GM19467 (cell line): Measurements from ENCODE around the gene HTT.
"Not testable (repeated sequence)": the region's sequence is repeated elsewhere in the genome, so short reads cannot be mapped to it uniquely, and the experiment has no call there.

Experiments
- ATAC-seq: cut with Tn5 transposase; IDR thresholded peaks from one replicate; pipeline ENCODE4 v1.9.1; 2021; ENCODE audit warnings: mild to moderate bottlenecking, moderate library complexity; ENCODE audit not compliant: unreplicated experiment

The HTT gene

GRCh38 chr4:3044870-3045819, 29.3 kb upstream of the HTT start:
- no peak for ATAC-seq

- no peak for ATAC-seq
Observed at GRCh38 chr4:3046162-3046561, 28.3 kb upstream of the HTT start.

DNA sequence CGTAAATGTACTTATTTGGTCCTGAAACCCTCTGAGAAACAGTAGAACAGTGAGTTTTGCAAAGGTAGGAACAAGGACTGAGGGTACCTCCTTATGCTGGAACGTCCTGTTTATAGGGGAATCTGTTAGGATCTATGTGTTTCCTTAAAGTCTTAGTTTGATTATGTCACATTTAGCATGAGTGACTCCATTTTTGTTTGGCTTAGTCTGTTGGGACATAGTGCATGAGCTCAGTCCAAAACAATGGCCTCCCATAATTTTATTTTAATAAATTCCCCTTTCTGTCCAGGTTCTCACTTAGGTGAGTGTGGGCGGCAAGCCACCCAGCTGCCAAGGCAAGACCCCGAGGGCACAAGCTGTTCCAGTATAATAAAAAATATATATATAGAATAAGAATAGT, 27.9 kb upstream of the HTT start:
- no peak for ATAC-seq

DNA sequence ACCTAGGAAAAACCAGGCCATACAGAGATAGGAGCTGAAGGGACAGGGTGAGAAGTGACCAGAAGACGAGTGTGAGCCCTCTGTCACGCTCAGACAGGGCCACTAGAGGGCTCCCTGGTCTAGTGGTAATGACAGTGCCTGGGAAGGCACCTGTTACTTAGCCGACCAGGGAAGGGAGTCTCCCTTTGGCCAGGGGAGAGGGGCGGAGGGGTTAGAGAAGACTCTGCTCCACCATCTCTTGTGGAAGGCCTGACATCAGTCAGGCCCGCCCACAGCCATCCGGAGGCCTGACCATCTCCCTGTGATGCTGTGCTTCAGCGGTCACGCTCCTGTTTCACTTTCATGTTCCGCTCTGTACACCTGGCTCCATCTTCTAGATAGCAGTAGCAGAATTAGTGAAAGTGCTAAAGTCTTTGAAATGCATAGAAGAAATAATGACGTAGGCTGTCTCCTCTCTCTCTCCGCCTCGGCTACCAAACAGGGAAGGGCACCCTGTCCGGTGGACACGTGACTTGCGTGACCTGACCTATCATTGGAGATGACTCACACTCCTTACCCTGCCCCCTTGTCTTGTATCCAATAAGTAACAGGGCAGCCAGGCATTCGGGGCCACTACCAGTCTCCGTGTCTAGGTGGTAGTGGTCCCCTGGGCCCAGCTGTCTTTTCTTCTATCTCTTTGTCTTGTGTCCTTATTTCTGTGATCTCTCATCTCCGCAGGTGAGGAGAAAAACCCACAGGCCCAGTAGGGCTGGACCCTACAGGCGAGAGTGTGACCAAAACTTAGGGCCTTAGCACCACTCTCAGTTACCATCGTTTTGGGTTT, 26.8 kb upstream of the HTT start:
- ATAC-seq = peak; percentile 86

DNA sequence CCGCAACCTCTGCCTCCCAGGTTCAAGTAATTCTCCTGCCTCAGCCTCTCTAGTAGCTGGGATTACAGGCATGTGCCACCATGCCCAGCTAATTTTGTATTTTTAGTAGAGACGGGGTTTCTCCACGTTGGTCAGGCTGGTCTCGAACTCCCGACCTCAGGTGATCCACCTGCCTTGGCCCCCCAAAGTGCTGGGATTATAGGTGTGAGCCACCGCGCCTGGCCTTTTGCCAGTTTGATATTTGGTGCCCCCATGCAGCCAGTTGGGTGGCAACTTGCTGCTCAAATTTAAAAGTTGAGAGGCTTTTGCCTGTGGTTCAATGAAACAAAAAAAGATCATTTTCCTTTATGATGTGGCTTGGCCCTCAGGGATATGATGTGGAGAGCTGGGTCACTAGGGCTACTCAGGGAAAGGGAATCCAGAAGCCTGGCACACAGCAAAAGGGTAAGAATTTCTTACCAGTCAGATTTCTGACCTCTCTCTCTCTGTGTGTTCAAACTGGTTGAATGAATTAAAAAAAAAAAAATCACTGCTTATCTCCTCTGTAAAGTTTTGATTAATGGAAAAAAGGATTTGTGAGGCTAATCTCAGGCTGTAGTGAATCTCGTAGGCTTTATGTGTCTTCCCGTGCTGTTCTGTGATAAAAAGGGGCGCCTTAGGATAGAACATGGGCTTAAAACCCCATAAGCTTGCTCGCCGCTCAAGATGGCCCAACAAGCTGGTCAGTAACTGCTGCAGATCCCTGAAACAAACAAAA, 23.2 kb upstream of the HTT start:
- ATAC-seq = not testable (repeated sequence)

GRCh38 chr4:3054169-3054759, 20.2 kb upstream of the HTT start:
- ATAC-seq = no peak

DNA sequence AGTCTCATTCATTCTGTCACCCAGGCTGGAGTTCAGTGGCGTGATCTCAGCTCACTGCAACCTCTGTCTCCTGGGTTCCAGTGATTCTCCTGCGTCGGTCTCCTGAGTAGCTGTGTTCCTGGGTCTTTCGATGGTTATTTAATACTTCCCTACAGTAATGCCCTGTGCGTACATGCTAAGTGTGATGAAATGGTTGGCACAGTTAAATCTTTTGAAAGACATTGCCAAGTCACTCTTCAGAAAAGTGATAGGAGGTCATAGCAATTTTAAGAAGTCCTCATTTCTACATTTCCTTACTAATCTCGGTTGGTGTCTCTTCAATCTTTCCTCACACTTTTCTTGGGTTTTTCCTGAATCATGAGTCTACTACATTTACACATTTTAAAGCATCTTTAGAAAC, 14.5 kb upstream of the HTT start:
- ATAC-seq = no peak

DNA sequence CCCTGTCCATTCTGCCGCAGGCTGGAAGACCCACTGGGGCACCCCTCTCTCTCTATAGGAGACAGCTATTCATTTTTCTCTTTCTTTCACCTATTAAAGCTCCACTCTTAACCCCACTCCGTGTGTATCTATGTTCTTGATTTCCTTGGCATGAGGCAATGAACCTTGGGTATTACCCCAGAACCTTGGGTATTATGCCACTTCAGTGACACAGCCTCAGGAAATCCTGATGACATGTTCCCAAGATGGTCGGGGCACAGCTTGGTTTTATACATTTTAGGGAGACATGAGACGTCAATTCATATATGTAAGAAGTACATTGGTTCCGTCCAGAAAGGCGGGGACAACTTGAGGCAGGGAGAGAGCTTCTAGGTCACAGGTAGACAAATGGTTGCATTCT, 13.5 kb upstream of the HTT start:
- no peak for ATAC-seq

DNA sequence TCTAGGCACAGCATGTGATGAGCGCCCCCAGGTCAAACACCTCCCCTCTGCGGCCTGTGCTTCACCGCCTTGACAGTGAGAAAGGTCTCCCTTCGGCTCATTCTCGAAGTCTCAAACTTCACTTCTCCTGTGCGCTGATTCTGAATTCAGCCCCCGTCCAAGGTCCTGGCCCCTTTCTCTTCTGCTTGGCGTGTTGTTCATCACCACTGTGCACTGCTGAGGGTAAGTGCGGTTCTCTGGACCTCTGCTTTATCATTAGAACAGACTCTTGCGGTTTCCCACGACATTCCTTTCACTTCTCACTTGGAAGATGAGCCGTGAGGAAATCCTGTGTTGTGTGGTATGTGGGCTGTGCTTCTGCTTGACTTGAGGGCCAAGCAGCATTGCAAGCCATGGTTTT, 12.0 kb upstream of the HTT start:
- no peak for ATAC-seq

- no peak for ATAC-seq
Observed at GRCh38 chr4:3065551-3065950, 8.9 kb upstream of the HTT start.

GRCh38 chr4:3066836-3067400, 7.6 kb upstream of the HTT start:
- ATAC-seq = no peak

GRCh38 chr4:3067473-3068001, 6.9 kb upstream of the HTT start:
- ATAC-seq = no peak

- no peak for ATAC-seq
Observed at GRCh38 chr4:3069661-3070199, 4.8 kb upstream of the HTT start.

DNA sequence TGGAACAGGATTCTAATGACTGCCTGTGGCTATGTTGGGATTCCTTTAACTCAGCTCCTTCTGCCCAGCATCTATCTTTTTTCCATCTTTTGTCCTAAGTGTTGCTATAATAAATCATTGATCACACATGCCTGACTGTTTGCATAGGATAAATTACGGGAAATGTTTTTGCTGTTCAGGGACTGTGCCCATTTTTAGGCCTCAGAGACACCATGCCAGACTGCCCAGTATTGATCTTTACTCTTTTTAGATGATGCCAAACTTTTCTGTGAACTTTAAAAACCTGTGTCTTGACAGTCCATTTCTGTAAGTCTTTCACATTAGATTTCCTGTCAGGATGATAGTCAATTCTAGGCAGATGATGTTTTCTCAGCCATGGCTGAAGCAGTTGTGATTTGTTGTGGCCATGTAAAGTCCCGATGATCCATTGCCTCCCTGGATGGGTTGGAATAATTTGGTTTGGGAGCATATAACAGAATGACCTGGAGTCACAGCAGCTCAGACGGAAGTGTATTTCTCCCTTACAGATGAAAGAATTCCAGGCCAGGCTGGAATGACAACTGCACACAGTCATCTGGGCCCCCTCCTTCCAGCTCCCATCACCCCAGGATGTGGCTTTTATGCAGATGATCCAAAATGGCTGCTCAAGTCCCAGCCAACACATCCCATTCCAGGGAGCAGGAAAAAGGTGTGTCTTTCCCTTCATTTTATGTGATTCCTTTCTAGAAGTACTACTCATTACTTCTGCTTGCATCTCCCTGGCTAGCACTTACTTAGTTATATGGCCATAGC, 3.6 kb upstream of the HTT start:
- no peak for ATAC-seq

- ATAC-seq = no peak
Observed at GRCh38 chr4:3071811-3072210, 2.7 kb upstream of the HTT start.

GRCh38 chr4:3073158-3074077, 1.1 kb upstream of the HTT start:
- ATAC-seq = peak; percentile 18

- ATAC-seq = no peak
Observed at GRCh38 chr4:3074846-3075651, 568 bp downstream of the HTT start.
